Measurements from ENCODE around the gene HDAC11. TPM values are rescaled to one million over a fixed set of nuclear protein-coding genes. Genes with fewer than 3 reads are reported as not detected.

The HDAC11 gene
- total and polyA plus RNA-seq, 2 of the 13 experiments (the other 11 are each of a cell fraction or from before 2014, with no cell fraction given): 13.7 to 33.1 TPM

DNA sequence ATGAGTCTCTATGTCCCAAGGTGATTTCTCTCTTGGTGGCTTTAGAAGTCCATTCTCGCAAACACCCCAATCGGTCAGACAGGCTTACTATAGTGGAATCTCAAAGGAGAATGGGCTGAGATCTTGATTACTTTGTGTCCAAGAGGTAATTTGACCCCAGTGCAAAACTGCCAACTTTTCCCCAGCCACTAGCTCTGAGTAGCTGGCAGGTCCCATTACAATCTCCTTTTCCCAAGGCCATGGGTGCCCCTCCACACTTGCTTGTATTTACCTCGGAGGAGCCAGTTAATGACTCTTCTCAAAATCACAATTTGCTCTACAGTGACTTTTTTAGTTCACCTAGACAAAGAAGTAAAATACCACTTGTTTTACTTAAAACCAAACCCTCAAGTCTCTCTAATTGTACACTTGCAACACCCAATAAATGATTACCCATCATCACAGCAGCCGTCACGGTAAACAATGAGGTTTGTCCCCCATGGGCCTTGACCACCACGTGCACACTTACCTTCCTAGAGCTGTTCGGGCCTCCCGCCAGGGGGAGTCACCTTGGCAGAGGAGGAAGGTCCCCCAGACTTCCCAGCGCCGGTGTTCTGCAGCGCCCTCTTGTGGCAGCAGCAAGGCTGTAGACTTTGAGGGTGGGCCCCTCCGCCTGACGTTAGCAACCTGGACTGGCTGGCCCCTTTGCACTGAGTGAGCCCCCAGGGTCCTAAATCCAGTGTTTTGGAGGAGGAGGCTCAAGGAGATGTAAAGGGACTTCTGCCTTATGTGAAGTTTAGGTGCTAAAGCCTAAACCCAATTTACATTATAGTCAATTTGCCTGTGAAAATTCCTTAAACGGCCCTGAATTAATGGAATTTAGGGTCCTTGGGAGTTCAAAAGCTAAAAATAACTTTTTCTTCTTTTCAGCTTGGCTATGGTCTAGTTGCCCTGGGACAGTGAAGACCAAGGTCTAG, 18.7 kb upstream of the HDAC11 start (continued):
- TF ChIP-seq IKZF5 (CRISPR knock-in tag; IDR thresholded peaks at IDR 0.05) (peak; percentile 86; the same call in 1 of the 2 replicates), THAP9 (CRISPR knock-in tag; IDR thresholded peaks at IDR 0.05; ENCODE audit: borderline replicate concordance) (peak; percentile 52; the same call in 1 of the 2 replicates), SYNCRIP (IDR thresholded peaks at IDR 0.05; ENCODE audit: insufficient read depth, low read depth, low read length) (no peak), ZSCAN20 (CRISPR knock-in tag; IDR thresholded peaks at IDR 0.05; ENCODE audit: borderline replicate concordance) (no peak), ZNF891 (CRISPR knock-in tag; IDR thresholded peaks at IDR 0.05) (no peak; the same call in 1 of the 2 replicates), RARG (CRISPR knock-in tag; IDR thresholded peaks at IDR 0.05; ENCODE audit: low read depth) (no peak), ZNF124 (CRISPR knock-in tag; IDR thresholded peaks at IDR 0.05) (peak; percentile 77; the same call in 1 of the 2 replicates), IRF1 (CRISPR knock-in tag; IDR thresholded peaks at IDR 0.05; ENCODE audit: low read depth) (no peak), ZNF737 (CRISPR knock-in tag; IDR thresholded peaks at IDR 0.05; ENCODE audit: borderline replicate concordance) (no peak), ZUFSP (CRISPR knock-in tag; IDR thresholded peaks at IDR 0.05; ENCODE audit: borderline replicate concordance) (no peak), RBM39 (IDR thresholded peaks at IDR 0.05; ENCODE audit: low read depth, low read length, poor library complexity, severe bottlenecking) (no peak), FOXK2 (IDR thresholded peaks at IDR 0.05) (no peak), RARA (CRISPR knock-in tag; IDR thresholded peaks at IDR 0.05) (peak; percentile 53), NRL (CRISPR knock-in tag; IDR thresholded peaks at IDR 0.05; ENCODE audit: borderline replicate concordance) (no peak), TRIM22 (IDR thresholded peaks at IDR 0.05) (no peak), ZNF660 (CRISPR knock-in tag; IDR thresholded peaks at IDR 0.05; ENCODE audit: borderline replicate concordance, low read depth) (no peak), CAMTA2 (CRISPR knock-in tag; IDR thresholded peaks at IDR 0.05; ENCODE audit: borderline replicate concordance) (no peak), RFX5 (IDR thresholded peaks at IDR 0.05; ENCODE audit: low read depth, low read length) (no peak)
- TF ChIP-seq, protein P1, sequence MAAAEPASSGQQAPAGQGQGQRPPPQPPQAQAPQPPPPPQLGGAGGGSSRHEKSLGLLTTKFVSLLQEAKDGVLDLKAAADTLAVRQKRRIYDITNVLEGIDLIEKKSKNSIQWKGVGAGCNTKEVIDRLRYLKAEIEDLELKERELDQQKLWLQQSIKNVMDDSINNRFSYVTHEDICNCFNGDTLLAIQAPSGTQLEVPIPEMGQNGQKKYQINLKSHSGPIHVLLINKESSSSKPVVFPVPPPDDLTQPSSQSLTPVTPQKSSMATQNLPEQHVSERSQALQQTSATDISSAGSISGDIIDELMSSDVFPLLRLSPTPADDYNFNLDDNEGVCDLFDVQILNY (CRISPR knock-in tag; conservative IDR thresholded peaks at IDR 0.05): no peak

Data from HepG2 (cell line).